MM.1S (cell line): ENCODE results near the gene TBRG4.

Experiments
- EZH2 ChIP-seq: fragments of 300-600 bp; sonication (generic); optimal IDR thresholded peaks from 2 replicates; pipeline ENCODE3; 2017; ENCODE audit warnings: low read depth, mild to moderate bottlenecking, antibody characterized with exemption, low read length, mixed read lengths
- EZH2phosphoT487 ChIP-seq: fragments of 300-600 bp; sonication (generic); IDR thresholded peaks from 2 replicates; pipeline ENCODE4 v1.6.1; 2018; ENCODE audit warnings: antibody characterized with exemption, low read length
- TF ChIP-seq, protein P1 (sequence below): fragments of 300-600 bp; sonication (generic); IDR thresholded peaks from 2 replicates; pipeline ENCODE4 v1.5.1; 2016; ENCODE audit warnings: antibody characterized with exemption, low read length, mixed read lengths

DNA sequence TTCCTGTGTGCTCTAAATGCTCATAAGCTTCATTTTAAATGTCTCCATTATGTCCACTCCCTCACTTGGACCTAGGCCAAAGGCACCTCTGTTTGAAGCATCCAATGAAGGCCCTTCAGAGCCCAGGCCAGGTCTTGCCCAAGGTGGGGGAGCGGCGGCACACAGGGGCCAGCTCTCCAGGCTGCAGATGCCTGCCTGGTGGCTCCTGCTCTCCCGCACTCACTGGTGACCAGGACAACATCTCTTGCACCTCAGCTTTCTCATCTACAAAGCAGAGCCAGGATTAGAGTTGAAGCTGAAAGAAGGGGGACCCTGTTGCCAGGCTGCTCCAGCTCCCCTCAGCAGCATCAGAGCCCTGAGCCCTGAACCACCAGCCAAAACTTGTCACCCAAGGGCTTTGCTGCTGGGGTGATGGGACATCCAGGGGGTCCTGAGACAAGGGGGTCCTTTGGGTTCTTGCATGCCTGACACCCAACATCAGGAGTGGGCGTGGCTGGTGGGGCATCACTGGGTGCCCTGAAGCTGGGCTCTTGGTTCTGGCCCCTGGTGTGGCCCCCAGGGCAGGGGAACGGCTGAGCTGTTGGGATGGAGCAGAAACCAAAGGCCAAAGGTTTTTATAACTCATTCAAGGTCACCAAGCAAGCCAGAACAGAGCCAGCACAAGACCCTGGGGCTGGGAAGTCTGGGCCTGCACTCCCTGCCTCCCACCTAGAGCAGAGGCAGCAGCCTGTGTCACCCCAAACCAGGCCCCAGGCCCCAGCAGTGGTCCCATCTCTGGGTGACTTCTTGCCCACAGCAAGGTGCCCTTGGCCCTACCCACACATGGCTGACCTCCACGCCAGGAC lies 24.0 kb downstream of the TBRG4 start:
- TF ChIP-seq EZH2phosphoT487 (no peak), EZH2 (no peak)
- TF ChIP-seq, protein P1, sequence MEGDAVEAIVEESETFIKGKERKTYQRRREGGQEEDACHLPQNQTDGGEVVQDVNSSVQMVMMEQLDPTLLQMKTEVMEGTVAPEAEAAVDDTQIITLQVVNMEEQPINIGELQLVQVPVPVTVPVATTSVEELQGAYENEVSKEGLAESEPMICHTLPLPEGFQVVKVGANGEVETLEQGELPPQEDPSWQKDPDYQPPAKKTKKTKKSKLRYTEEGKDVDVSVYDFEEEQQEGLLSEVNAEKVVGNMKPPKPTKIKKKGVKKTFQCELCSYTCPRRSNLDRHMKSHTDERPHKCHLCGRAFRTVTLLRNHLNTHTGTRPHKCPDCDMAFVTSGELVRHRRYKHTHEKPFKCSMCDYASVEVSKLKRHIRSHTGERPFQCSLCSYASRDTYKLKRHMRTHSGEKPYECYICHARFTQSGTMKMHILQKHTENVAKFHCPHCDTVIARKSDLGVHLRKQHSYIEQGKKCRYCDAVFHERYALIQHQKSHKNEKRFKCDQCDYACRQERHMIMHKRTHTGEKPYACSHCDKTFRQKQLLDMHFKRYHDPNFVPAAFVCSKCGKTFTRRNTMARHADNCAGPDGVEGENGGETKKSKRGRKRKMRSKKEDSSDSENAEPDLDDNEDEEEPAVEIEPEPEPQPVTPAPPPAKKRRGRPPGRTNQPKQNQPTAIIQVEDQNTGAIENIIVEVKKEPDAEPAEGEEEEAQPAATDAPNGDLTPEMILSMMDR: no peak
